ENCODE results near the gene ALDH7A1. TPM values are rescaled to one million over a fixed set of nuclear protein-coding genes. Genes with fewer than 3 reads are reported as not detected.

The ALDH7A1 gene
- total RNA-seq, 1 experiment from 2014 or later, result 148 TPM

DNA sequence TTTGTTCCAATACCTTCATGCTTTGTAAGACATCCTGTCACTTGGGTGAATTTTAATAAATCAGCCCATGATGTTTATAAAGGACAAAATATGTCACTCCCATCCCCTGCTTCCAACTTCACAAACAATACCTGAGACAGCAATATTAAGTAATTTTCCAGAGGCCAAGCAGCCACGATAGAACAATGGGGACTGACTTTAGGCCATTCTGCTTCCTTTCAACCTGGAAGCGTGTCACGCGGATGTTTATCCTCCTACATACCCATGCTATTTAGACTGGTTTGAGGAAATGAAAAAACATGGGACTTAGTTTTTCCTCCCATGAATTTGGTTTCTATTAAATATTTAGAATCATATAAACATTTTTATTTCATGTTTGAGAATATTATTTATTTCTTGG is 88.9 kb downstream of the ALDH7A1 start:
- Histone ChIP-seq H3K27ac (ENCODE audit: insufficient read length, low read depth, low read length) (no peak overlapping the region), H3K4ac (ENCODE audit: low read depth, low read length) (no peak overlapping the region), H2BK120ac (ENCODE audit: low read depth, low read length, poor library complexity, severe bottlenecking) (no peak overlapping the region), H3T11ph (ENCODE audit: low read length) (no peak overlapping the region), H2AK5ac (ENCODE audit: insufficient read length, low read length) (no peak overlapping the region), H2BK5ac (ENCODE audit: insufficient read length, low read length) (no peak overlapping the region), H2BK12ac (ENCODE audit: insufficient read length, low read depth, low read length) (no peak overlapping the region), H4K5ac (ENCODE audit: insufficient read length, low read depth, low read length) (no peak overlapping the region), H4K8ac (replicated peaks; ENCODE audit: insufficient read length, low read depth, low read length) (no peak overlapping the region), H2BK15ac (ENCODE audit: low read depth, low read length) (no peak overlapping the region), H4K91ac (ENCODE audit: insufficient read length, low read depth, low read length) (no peak overlapping the region), H3K23me2 (ENCODE audit: insufficient read length, low read depth, low read length, poor library complexity, severe bottlenecking) (no peaks in the 10 kb centered on the region), H3K27me3 (ENCODE audit: insufficient read depth, low read length) (no peaks in the 10 kb centered on the region), H3K23ac (ENCODE audit: insufficient read length, low read depth, low read length) (no peak overlapping the region), H2AFZ (ENCODE audit: low read length) (no peak overlapping the region), H3K14ac (ENCODE audit: insufficient read depth, low read length) (no peak overlapping the region), H3K79me1 (ENCODE audit: insufficient read depth, low read depth, low read length, poor library complexity, severe bottlenecking) (no peaks in the 10 kb centered on the region), H3K79me2 (ENCODE audit: insufficient read depth, low read length) (no peaks in the 10 kb centered on the region), H3K4me1 (ENCODE audit: insufficient read depth, low read length) (no peaks in the 10 kb centered on the region), H3K18ac (ENCODE audit: insufficient read length, low read depth, low read length) (no peak overlapping the region), H2BK20ac (ENCODE audit: low read depth, low read length, poor library complexity, severe bottlenecking) (no peak overlapping the region), H3K4me2 (ENCODE audit: insufficient read depth, insufficient read length, low read length) (no peak overlapping the region), H4K20me1 (ENCODE audit: control insufficient read depth, insufficient read depth, insufficient read length) (no peaks in the 10 kb centered on the region), H3K9ac (ENCODE audit: extremely low read depth, insufficient read length, low read length) (no peak overlapping the region), H3K9me3 (ENCODE audit: control insufficient read depth, low read depth, low read length) (no peaks in the 10 kb centered on the region), H3K56ac (ENCODE audit: insufficient read length, low read depth, low read length) (no peak overlapping the region)
- Mint-ChIP-seq H3K4me3 (no peak overlapping the region), H3K27ac (no peak overlapping the region), H3K27me3 (ENCODE audit: low read depth) (no peaks in the 10 kb centered on the region), H3K36me3 (ENCODE audit: insufficient read depth in 1 of 3, low read depth in 3 of 3) (no peaks in the 10 kb centered on the region), H3K9me3 (no peaks in the 10 kb centered on the region), H3K4me1 (peaks cover 3 to 12% of the 10 kb centered on the region in 2 experiments; a peak in 3 of 4 replicates)
- no CpG with 5 or more reads among the region's 4 CpGs for WGBS (ENCODE audit: extremely low coverage, insufficient read length, low lambda C conversion rate)
- no peak for DNase-seq
- TF ChIP-seq, protein P1, sequence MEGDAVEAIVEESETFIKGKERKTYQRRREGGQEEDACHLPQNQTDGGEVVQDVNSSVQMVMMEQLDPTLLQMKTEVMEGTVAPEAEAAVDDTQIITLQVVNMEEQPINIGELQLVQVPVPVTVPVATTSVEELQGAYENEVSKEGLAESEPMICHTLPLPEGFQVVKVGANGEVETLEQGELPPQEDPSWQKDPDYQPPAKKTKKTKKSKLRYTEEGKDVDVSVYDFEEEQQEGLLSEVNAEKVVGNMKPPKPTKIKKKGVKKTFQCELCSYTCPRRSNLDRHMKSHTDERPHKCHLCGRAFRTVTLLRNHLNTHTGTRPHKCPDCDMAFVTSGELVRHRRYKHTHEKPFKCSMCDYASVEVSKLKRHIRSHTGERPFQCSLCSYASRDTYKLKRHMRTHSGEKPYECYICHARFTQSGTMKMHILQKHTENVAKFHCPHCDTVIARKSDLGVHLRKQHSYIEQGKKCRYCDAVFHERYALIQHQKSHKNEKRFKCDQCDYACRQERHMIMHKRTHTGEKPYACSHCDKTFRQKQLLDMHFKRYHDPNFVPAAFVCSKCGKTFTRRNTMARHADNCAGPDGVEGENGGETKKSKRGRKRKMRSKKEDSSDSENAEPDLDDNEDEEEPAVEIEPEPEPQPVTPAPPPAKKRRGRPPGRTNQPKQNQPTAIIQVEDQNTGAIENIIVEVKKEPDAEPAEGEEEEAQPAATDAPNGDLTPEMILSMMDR (conservative IDR thresholded peaks at IDR 0.05), result no peak
